ENCODE results near the gene TTLL3. TPM values are rescaled to one million over a fixed set of nuclear protein-coding genes. Genes with fewer than 3 reads are reported as not detected.
A peak's percentile ranks its signal among the peaks of the same experiment; 100 is the strongest.

TTLL3 gene
- polyA plus RNA-seq, 1 donor (not counting 4 experiments of a cell fraction or from before 2014, with no cell fraction given), result 11.3 TPM

DNA sequence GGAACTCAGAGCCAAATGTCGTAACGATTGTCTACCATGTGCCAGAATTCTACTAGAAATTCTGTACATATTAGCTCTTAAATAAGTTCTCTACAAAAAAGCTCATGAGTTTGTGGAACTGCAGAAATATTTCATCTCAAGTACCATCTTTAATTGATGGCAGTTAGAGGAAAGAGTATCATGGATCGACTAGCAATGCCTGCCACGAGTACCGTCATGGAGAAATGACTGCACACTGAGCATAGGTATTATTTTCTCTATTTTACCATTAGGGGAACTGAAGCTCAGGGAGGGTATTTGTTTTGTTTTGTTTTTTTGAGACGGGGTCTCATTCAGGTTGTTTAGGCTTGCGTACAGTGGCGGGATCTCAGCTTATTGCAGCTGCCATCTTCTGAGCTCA lies 31.0 kb downstream of the TTLL3 start:
- Histone ChIP-seq H2AFZ (ENCODE audit: control insufficient read depth, low read length) (no peak overlapping the region), H3K9me3 (ENCODE audit: control insufficient read depth, low read depth, low read length) (no peaks in the 10 kb centered on the region), H3K27me3 (ENCODE audit: control insufficient read depth, extremely low read depth, insufficient read depth, low read length) (no peaks in the 10 kb centered on the region), H4K20me1 (ENCODE audit: control insufficient read depth, extremely low read depth, insufficient read depth, low read length) (no peaks in the 10 kb centered on the region), H3K36me3 (ENCODE audit: control insufficient read depth in 2 of 2, extremely low read depth in 1 of 2, insufficient read depth in 2 of 2, low read length in 2 of 2) (peaks cover 21 to 23% of the 10 kb centered on the region in 2 experiments), H3K4me3 (ENCODE audit: control insufficient read depth in 2 of 3, extremely low read depth in 1 of 3, insufficient read depth in 2 of 3, low read depth in 1 of 3, low read length in 3 of 3) (no peak overlapping the region), H3K9ac (ENCODE audit: control insufficient read depth, extremely low read depth, insufficient read depth, low read length) (no peak overlapping the region), H3K9me1 (ENCODE audit: control insufficient read depth, extremely low read depth, insufficient read depth, low read length) (no peaks in the 10 kb centered on the region), H3K4me2 (ENCODE audit: control insufficient read depth, extremely low read depth, insufficient read depth, low read depth, low read length) (no peak overlapping the region), H3K27ac (ENCODE audit: control insufficient read depth, insufficient read depth, low read length) (no peak overlapping the region), H3K4me1 (ENCODE audit: control insufficient read depth, extremely low read depth, insufficient read depth, low read length) (peaks cover 5% of the 10 kb centered on the region), H3K79me2 (ENCODE audit: control insufficient read depth, insufficient read depth, low read length) (no peaks in the 10 kb centered on the region)
- TF ChIP-seq EZH2 (IDR thresholded peaks at IDR 0.05; ENCODE audit: low read length), result no peak
- TF ChIP-seq CTCF (optimal IDR thresholded peaks at IDR 0.05 in 1 of 3, IDR thresholded peaks at IDR 0.05 in 1 of 3, conservative IDR thresholded peaks at IDR 0.05 in 1 of 3; ENCODE audit: extremely low read depth in 1 of 3, insufficient read depth in 2 of 3, low read length in 3 of 3), result no peak
- dilution Hi-C loops (cut with MboI; ENCODE audit: extremely low pct_ligation_motif_present, low sequenced_read_pairs), result no loop called here
- DNase-seq (ENCODE audit: low read depth, low spot score) (no peak), FAIRE-seq (no peak)

DNA sequence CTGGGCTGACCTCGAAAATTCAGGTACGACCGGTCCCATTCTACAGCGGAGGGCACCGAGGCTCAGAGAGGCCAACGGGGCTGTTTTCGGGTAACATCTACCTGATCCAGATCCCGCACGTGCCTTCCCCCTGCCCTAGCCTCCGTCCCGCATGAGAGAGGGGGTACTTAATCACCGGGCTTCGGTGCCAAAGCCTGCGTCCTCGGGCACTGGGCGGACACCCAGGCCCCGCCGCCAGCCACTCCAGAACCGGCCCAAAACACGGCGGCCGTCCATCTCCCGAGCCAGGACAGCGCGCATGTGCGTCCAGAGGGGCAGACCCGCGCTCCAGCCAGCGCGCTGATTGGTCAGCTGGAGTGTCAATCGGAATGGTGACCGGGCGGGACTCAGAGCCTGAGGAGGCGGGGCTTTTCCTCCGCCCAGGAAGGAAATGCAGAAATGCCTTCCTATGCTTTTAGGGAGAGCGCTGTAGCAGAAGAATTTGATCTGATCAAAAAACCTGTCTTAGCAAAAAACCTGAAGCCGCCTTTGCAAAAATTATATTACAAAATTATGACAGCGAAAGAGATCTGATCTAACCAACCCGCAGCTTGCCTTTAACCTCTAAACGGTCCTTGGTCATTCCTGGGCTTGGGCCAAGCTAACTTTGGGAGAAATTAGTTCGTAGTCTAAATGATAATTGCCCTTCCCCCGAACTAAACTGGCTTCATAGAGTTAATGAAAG lies 33.8 kb downstream of the TTLL3 start, which contains the start of gene RPUSD3:
Gene RPUSD3, minus strand, starts transcription at position 294 of the 724 bp plus-strand sequence. Its CDS starts 18 bp downstream, at position 276.
- Histone ChIP-seq H3K9me1 (ENCODE audit: control insufficient read depth, extremely low read depth, insufficient read depth, low read length) (no peaks in the 10 kb centered on the region), H3K36me3 (ENCODE audit: control insufficient read depth in 2 of 2, extremely low read depth in 1 of 2, insufficient read depth in 2 of 2, low read length in 2 of 2) (peaks cover 14 to 19% of the 10 kb centered on the region in 2 experiments), H3K27me3 (ENCODE audit: control insufficient read depth, extremely low read depth, insufficient read depth, low read length) (no peaks in the 10 kb centered on the region), H3K4me2 (ENCODE audit: control insufficient read depth, extremely low read depth, insufficient read depth, low read depth, low read length) (peak within 1 kb of the TSS; percentile 92), H4K20me1 (ENCODE audit: control insufficient read depth, extremely low read depth, insufficient read depth, low read length) (no peaks in the 10 kb centered on the region), H3K4me3 (ENCODE audit: control insufficient read depth in 2 of 3, extremely low read depth in 1 of 3, insufficient read depth in 2 of 3, low read depth in 1 of 3, low read length in 3 of 3) (peak within 1 kb of the TSS; percentile 59 to 92 (median 85)), H3K79me2 (ENCODE audit: control insufficient read depth, insufficient read depth, low read length) (no peaks in the 10 kb centered on the region), H2AFZ (ENCODE audit: control insufficient read depth, low read length) (peak within 1 kb of the TSS; percentile 97), H3K9me3 (ENCODE audit: control insufficient read depth, low read depth, low read length) (no peaks in the 10 kb centered on the region), H3K4me1 (ENCODE audit: control insufficient read depth, extremely low read depth, insufficient read depth, low read length) (peaks cover 5% of the 10 kb centered on the region), H3K27ac (ENCODE audit: control insufficient read depth, insufficient read depth, low read length) (peak within 1 kb of the TSS; percentile 75), H3K9ac (ENCODE audit: control insufficient read depth, extremely low read depth, insufficient read depth, low read length) (peak within 1 kb of the TSS; percentile 90)
- dilution Hi-C loops (cut with MboI; ENCODE audit: extremely low pct_ligation_motif_present, low sequenced_read_pairs), result no loop called here
- FAIRE-seq (peak; percentile 43), DNase-seq (ENCODE audit: low read depth, low spot score) (peak; percentile 80)
- TF ChIP-seq CTCF (optimal IDR thresholded peaks at IDR 0.05 in 1 of 3, IDR thresholded peaks at IDR 0.05 in 1 of 3, conservative IDR thresholded peaks at IDR 0.05 in 1 of 3; ENCODE audit: extremely low read depth in 1 of 3, insufficient read depth in 2 of 3, low read length in 3 of 3) (no peak), EZH2 (IDR thresholded peaks at IDR 0.05; ENCODE audit: low read length) (no peak)
